Central memory CD8-positive, alpha-beta T cell (primary cell): ENCODE data around the gene PRPSAP2.
"Not testable (repeated sequence)": the region's sequence is repeated elsewhere in the genome, so short reads cannot be mapped to it uniquely, and the experiment has no call there.

Source experiments
- ATAC-seq: fragments of 150-1000 bp; cut with Tn5 transposase; replicated peaks from 2 replicates; pipeline ENCODE4 v1.10.0; 2022; ENCODE audit warnings: mild to moderate bottlenecking, moderate FRiP score, moderate number of reproducible peaks; ENCODE audit not compliant: poor library complexity, severe bottlenecking; ENCODE audit errors: extremely low read depth
- DNase-seq, 2 donors: peaks; one replicate each; pipeline ENCODE4 v3.0.0; 2021; ENCODE audit warnings: low spot score in 2 of 2
- H3K27ac Mint-ChIP-seq: one replicate; pipeline ENCODE4 v1.8.0; 2022; ENCODE audit warnings: low read depth, mild to moderate bottlenecking, moderate library complexity, mixed read lengths
- H3K27me3 Mint-ChIP-seq: one replicate; pipeline ENCODE4 v1.8.0; 2022; ENCODE audit warnings: mixed read lengths
- H3K36me3 Mint-ChIP-seq: one replicate; pipeline ENCODE4 v1.8.0; 2022; ENCODE audit warnings: mild to moderate bottlenecking, moderate library complexity, mixed read lengths; ENCODE audit not compliant: insufficient read depth
- H3K4me1 Mint-ChIP-seq: one replicate; pipeline ENCODE4 v1.8.0; 2022; ENCODE audit warnings: mixed read lengths
- H3K4me3 Mint-ChIP-seq: one replicate; pipeline ENCODE4 v1.8.0; 2022; ENCODE audit warnings: mild to moderate bottlenecking, moderate library complexity, mixed read lengths
- H3K9me3 Mint-ChIP-seq: one replicate; pipeline ENCODE4 v1.8.0; 2022; ENCODE audit warnings: mixed read lengths

PRPSAP2 gene

GRCh38 chr17:18857864-18858566 lies at the start of gene PRPSAP2:
TSS of gene PRPSAP2 (plus strand) at chr17:18858131. CDS start at chr17:18865834, 7,703 bp downstream.
- peaks cover 43% of the 10 kb centered on the region for H3K4me1 Mint-ChIP-seq
- peaks cover 4% of the 10 kb centered on the region for H3K36me3 Mint-ChIP-seq
- peak; percentile 69 for ATAC-seq
- H3K27ac Mint-ChIP-seq: peak within 1 kb of the TSS; percentile 89
- DNase-seq: peak; percentile 84 to 85
- peak within 1 kb of the TSS; percentile 86 for H3K4me3 Mint-ChIP-seq
- H3K9me3 Mint-ChIP-seq: no peaks in the 10 kb centered on the region
- H3K27me3 Mint-ChIP-seq: no peaks in the 10 kb centered on the region

DNA sequence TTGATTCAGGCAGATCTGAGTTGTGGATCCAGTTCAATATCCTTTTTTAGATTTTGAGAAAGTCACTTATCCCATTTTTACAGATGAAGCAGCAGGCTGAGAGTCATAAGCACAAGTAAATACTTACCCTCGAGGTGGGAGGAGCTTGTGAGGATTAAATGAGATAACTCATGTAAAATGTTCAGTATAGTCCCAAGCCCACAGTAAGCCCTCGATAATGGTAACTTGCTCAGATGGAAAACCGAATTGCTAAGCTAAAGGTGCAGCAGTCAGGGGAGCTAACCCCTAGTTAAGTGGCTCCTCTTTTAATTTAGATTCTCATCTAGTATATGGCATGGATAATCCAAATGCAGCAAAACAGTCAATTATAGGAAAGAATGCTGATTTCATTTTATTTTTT lies 42.0 kb upstream of the PRPSAP2 start:
- peaks cover 13% of the 10 kb centered on the region for H3K27me3 Mint-ChIP-seq
- ATAC-seq, H3K36me3 Mint-ChIP-seq, H3K9me3 Mint-ChIP-seq, H3K4me3 Mint-ChIP-seq, H3K4me1 Mint-ChIP-seq, H3K27ac Mint-ChIP-seq, DNase-seq: not testable (repeated sequence)

- not testable (repeated sequence) for H3K36me3 Mint-ChIP-seq, H3K9me3 Mint-ChIP-seq, H3K4me3 Mint-ChIP-seq, H3K4me1 Mint-ChIP-seq, H3K27ac Mint-ChIP-seq
- DNase-seq (peak in 1 of 2 donors; percentile 33), ATAC-seq (peak; percentile 58)
- peaks cover 13% of the 10 kb centered on the region for H3K27me3 Mint-ChIP-seq
These were observed 41.2 kb upstream of the PRPSAP2 start for GRCh38 chr17:18816489-18817371.

- not testable (repeated sequence) for ATAC-seq, H3K27ac Mint-ChIP-seq
These were observed 36.5 kb upstream of the PRPSAP2 start for GRCh38 chr17:18821430-18821829.

GRCh38 chr17:18827613-18828012 lies 30.3 kb upstream of the PRPSAP2 start:
- DNase-seq, H3K4me1 Mint-ChIP-seq, H3K27ac Mint-ChIP-seq, H3K27me3 Mint-ChIP-seq, ATAC-seq, H3K9me3 Mint-ChIP-seq, H3K36me3 Mint-ChIP-seq, H3K4me3 Mint-ChIP-seq: not testable (repeated sequence)

More at GRCh38 chr17:18821430-18821829, 36.5 kb upstream of the PRPSAP2 start:
- H3K9me3 Mint-ChIP-seq, DNase-seq, H3K4me3 Mint-ChIP-seq, H3K4me1 Mint-ChIP-seq, H3K36me3 Mint-ChIP-seq: not testable (repeated sequence)
- H3K27me3 Mint-ChIP-seq: peaks cover 22% of the 10 kb centered on the region

GRCh38 chr17:18848501-18848900 lies 9.4 kb upstream of the PRPSAP2 start:
- H3K27me3 Mint-ChIP-seq: no peaks in the 10 kb centered on the region
- H3K36me3 Mint-ChIP-seq: peaks cover 4% of the 10 kb centered on the region
- no peaks in the 10 kb centered on the region for H3K4me1 Mint-ChIP-seq
- no peak overlapping the region for H3K27ac Mint-ChIP-seq
- DNase-seq (no peak), ATAC-seq (no peak)
- H3K4me3 Mint-ChIP-seq: no peak overlapping the region
- no peaks in the 10 kb centered on the region for H3K9me3 Mint-ChIP-seq

DNA sequence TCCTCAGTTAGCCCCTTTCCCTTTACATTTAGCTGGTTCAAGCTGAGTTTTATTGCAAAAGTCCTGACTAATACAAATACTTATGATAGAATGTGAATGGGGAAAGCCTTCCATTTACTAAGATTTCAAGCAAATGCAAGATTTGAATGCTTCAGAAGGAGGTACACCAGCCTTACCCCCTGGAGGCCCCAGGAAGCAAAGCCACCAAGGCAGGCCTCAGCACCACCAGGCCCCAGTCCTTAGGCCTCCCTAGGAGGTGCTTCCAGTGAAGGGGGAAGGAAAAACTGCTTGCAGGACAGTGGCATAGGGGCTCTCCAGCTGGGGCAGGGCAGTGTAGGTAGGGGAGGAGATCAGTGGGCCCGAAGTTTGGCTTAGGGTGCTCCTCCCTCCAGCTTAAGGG lies 7.3 kb upstream of the PRPSAP2 start:
- no peaks in the 10 kb centered on the region for H3K9me3 Mint-ChIP-seq
- H3K4me1 Mint-ChIP-seq: peaks cover 4% of the 10 kb centered on the region
- H3K36me3 Mint-ChIP-seq: peaks cover 4% of the 10 kb centered on the region
- H3K4me3 Mint-ChIP-seq: no peak overlapping the region
- ATAC-seq: no peak
- no peaks in the 10 kb centered on the region for H3K27me3 Mint-ChIP-seq
- no peak for DNase-seq
- H3K27ac Mint-ChIP-seq: no peak overlapping the region

DNA sequence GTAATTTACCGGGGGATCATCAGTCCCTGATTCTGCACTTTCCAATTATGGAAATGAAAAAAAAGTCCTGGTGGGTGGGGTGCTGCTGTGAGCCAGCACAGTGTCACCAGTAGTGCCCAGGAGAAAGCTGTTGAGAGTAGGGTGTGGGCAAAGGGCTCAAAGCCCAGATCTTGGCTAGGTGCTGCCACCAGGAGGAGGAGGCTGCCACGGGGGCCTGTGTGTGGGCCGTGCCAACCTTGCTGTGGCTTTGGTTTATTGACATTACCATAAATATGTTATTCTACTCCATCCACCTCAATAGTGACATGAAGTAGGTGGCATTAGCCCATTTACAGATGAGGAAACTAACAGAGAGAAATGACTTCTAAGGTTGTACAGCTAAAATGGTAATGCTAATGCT lies 6.7 kb upstream of the PRPSAP2 start:
- no peak overlapping the region for H3K4me3 Mint-ChIP-seq
- H3K27me3 Mint-ChIP-seq: no peaks in the 10 kb centered on the region
- no peak for DNase-seq
- H3K36me3 Mint-ChIP-seq: peaks cover 7% of the 10 kb centered on the region
- no peak for ATAC-seq
- no peak overlapping the region for H3K27ac Mint-ChIP-seq
- no peaks in the 10 kb centered on the region for H3K9me3 Mint-ChIP-seq
- H3K4me1 Mint-ChIP-seq: peaks cover 9% of the 10 kb centered on the region

DNA sequence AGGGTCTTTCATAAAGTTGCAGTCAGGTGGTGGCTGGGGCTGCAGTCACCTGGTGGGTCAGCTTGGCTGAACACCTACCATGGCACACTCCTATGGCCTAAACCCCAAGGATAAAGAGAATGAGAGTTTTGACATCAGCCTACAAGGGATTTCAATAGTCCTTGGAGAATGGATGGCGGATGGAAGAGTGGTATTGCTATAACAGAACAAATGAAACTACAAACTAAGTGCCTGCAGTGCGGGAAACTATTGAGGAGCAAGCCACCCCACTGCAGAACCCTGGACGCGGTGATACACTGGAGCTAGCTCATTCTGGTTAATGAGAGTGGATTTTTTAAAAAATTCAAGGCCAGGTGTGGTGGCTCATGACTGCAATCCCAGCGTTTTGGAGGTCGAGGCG lies 3.0 kb upstream of the PRPSAP2 start:
- ATAC-seq (no peak), DNase-seq (no peak)
- peak overlapping the region; percentile 86 for H3K4me3 Mint-ChIP-seq
- H3K36me3 Mint-ChIP-seq: peaks cover 6% of the 10 kb centered on the region
- H3K9me3 Mint-ChIP-seq: no peaks in the 10 kb centered on the region
- no peaks in the 10 kb centered on the region for H3K27me3 Mint-ChIP-seq
- H3K27ac Mint-ChIP-seq: peak overlapping the region; percentile 89
- peaks cover 26% of the 10 kb centered on the region for H3K4me1 Mint-ChIP-seq

DNA sequence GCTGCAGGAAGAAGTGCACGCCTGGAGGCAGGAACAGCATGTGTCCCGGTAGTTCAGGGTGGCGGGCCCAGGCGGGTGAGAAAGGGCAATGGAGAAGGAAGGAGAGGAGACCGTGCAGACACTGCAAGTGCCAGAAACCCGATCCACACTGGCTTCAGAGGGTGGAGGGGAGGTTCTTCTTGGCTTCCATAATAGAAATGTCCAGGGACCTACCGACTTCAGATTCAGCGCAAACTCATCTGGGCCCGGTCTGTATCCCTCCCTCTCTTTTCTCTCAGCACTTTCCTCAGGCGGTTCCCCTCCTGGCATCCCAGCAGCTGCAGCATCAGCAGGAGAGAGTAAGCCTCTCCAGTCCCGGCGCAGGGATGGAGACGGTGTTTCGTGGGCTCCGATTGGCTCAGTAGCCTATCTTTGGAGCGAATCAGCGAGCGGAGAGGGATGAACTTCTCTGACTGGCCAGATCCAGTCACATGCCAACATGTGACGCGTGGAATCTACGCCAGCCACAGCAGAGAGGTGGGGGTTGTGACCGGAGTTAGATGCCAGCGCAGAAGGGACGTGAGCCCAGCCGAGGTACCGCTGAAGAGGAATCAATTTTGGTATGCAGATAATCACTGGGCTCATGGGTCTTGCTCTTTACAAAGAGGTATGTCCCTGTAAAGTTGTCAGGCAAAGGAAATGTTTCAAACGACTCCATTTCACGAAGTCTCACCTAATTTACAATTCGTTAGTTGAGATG lies 1.9 kb upstream of the PRPSAP2 start:
- H3K4me1 Mint-ChIP-seq: peaks cover 36% of the 10 kb centered on the region
- ATAC-seq (peak; percentile 94), DNase-seq (peak; percentile 60 to 78)
- no peaks in the 10 kb centered on the region for H3K9me3 Mint-ChIP-seq
- peaks cover 4% of the 10 kb centered on the region for H3K36me3 Mint-ChIP-seq
- no peaks in the 10 kb centered on the region for H3K27me3 Mint-ChIP-seq
- peak overlapping the region; percentile 89 for H3K27ac Mint-ChIP-seq
- H3K4me3 Mint-ChIP-seq: peak overlapping the region; percentile 86

GRCh38 chr17:18856570-18856915 lies 1.4 kb upstream of the PRPSAP2 start:
- Mint-ChIP-seq H3K27me3 (no peaks in the 10 kb centered on the region), H3K4me3 (peak overlapping the region; percentile 86), H3K9me3 (no peaks in the 10 kb centered on the region), H3K27ac (peak overlapping the region; percentile 89), H3K4me1 (peaks cover 40% of the 10 kb centered on the region), H3K36me3 (peaks cover 4% of the 10 kb centered on the region)
- no peak for DNase-seq
- no peak for ATAC-seq

GRCh38 chr17:18858567-18859245 lies 775 bp downstream of the PRPSAP2 start:
- Mint-ChIP-seq H3K9me3 (no peaks in the 10 kb centered on the region), H3K4me3 (peak overlapping the region; percentile 83), H3K4me1 (peaks cover 43% of the 10 kb centered on the region), H3K27me3 (no peaks in the 10 kb centered on the region), H3K27ac (peak overlapping the region; percentile 89), H3K36me3 (peaks cover 4% of the 10 kb centered on the region)
- DNase-seq (no peak), ATAC-seq (no peak)
